Spleen (tissue), 11 donors: ENCODE data around the gene FANCL. TPM values are rescaled to one million over a fixed set of nuclear protein-coding genes. Genes with fewer than 3 reads are reported as not detected.
"Not testable (repeated sequence)": the region's sequence is repeated elsewhere in the genome, so short reads cannot be mapped to it uniquely, and the experiment has no call there.

ENCODE experiments used
- DNase-seq: peaks from one replicate; pipeline ENCODE4 v3.0.0-alpha.2; 2020
- H3K27ac ChIP-seq, 8 donors: fragments of 200-600 bp; sonication (generic) in 7 of 8; 1 replicate in 4 of 8; 2 replicates in 4 of 8; pipeline versions ENCODE4 v1.5.0 to v1.8.0; 2016 to 2021; ENCODE audit warnings: inconsistent platforms in 4 of 8, mild to moderate bottlenecking in 4 of 8, moderate library complexity in 1 of 8
- H3K27me3 ChIP-seq, 7 donors: fragments of 200-600 bp; sonication (generic) in 6 of 7; replicated peaks in 1 of 7; 1 replicate in 4 of 7; 2 replicates in 3 of 7; pipeline versions ENCODE4 v1.5.0 to v1.8.0; 2016 to 2021; ENCODE audit warnings: inconsistent platforms in 3 of 7, mild to moderate bottlenecking in 1 of 7
- H3K36me3 ChIP-seq, 6 donors: fragments of 200-600 bp; sonication (generic) in 5 of 6; 1 replicate in 4 of 6; 2 replicates in 2 of 6; pipeline versions ENCODE4 v1.5.0 to v1.8.0; 2016 to 2021; ENCODE audit warnings: inconsistent platforms in 2 of 6
- H3K4me1 ChIP-seq, 6 donors: fragments of 200-600 bp; sonication (generic) in 5 of 6; 1 replicate in 3 of 6; 2 replicates in 3 of 6; pipeline versions ENCODE4 v1.5.0 to v1.8.0; 2016 to 2021; ENCODE audit warnings: inconsistent platforms in 3 of 6
- H3K4me3 ChIP-seq, 8 donors: fragments of 200-600 bp; sonication (generic) in 7 of 8; 1 replicate in 4 of 8; 2 replicates in 4 of 8; pipeline versions ENCODE4 v1.5.0 to v1.8.0; 2016 to 2021; ENCODE audit warnings: inconsistent platforms in 4 of 8, mild to moderate bottlenecking in 4 of 8, moderate library complexity in 2 of 8
- H3K9me3 ChIP-seq, 8 donors: fragments of 200-600 bp; sonication (generic) in 7 of 8; 1 replicate in 4 of 8; 2 replicates in 4 of 8; pipeline versions ENCODE4 v1.5.0 to v1.8.0; 2016 to 2021; ENCODE audit warnings: inconsistent platforms in 4 of 8
- CTCF ChIP-seq, 11 experiments: fragments of 200-600 bp in 7 of 11; fragments of 450-650 bp in 4 of 11; sonication (generic) in 4 of 11; IDR thresholded peaks in 8 of 11; conservative IDR thresholded peaks in 3 of 11; 1 replicate in 7 of 11; 2 replicates in 4 of 11; pipeline versions ENCODE4 v1.4.0 to v1.8.0; 2016 to 2021; ENCODE audit warnings: antibody characterized with exemption in 11 of 11, inconsistent platforms in 4 of 11, mild to moderate bottlenecking in 1 of 11
- POLR2A ChIP-seq, 3 donors: fragments of 450-650 bp; IDR thresholded peaks; one replicate each; pipeline ENCODE4 v1.5.1; 2017; ENCODE audit warnings: antibody characterized with exemption in 3 of 3, mild to moderate bottlenecking in 1 of 3
- POLR2AphosphoS5 ChIP-seq, 3 donors: sonication (generic); formaldehyde crosslinking; IDR thresholded peaks; one replicate each; pipeline ENCODE4 v1.5.1; 2017; ENCODE audit warnings: antibody characterized with exemption in 3 of 3
- WGBS, 5 donors: extraction: QIAGEN DNeasy Blood & Tissue Kit in 3 of 5; methylation state at CpG; one replicate each; pipeline versions ENCODE4 v1.1.5 to v1.1.7; 2013 to 2018; 5-methylcytosine and 5-hydroxymethylcytosine counted together
- intact Hi-C: fragments of 100-400 bp; cut with DNase I; formaldehyde crosslinking; loops from one replicate; pipeline ENCODE4 v1.15.0; 2023; ENCODE audit warnings: low total_unique reads
- polyA plus RNA-seq, 3 donors: library from polyadenylated mRNA; stranded (reverse); fragments of 200-250 nt; gene quantifications; one replicate each; pipeline ENCODE4 v1.2.1, GENCODE V29; 2013
- total RNA-seq, 7 donors: library from RNA; depleted of rRNA in 3 of 7; stranded (reverse); fragments of >200 nt in 3 of 7; fragmentation: NEBNext Ultra II Directional in 4 of 7; extraction: Animal tissue kit (Norgen Biotek cat#: 25700) in 4 of 7; gene quantifications; one replicate each; pipeline versions ENCODE4 v1.1.0 to v1.2.1, GENCODE V29; 2016 to 2021
- donor health status: healthy with polysubstance abuse.
- donor health status: DM: no; HTN: no; CAD: no; lungs with moderate emphysema.
- donor health status: DM: no; HTN: no; CAD: no.
- donor health status: Bipolar disorder and iron deficiency.
- donor health status: healthy.
- donor health status: DM: no; HTN: no; CAD: no.
- donor health status: DM: yes; HTN: yes; CAD: no.

The FANCL gene
- total and polyA plus RNA-seq, 10 donors = 15.7 to 50.7 (median 31.6) TPM

- H3K27ac ChIP-seq = no peak overlapping the region
- 93 to 100% (median 97%) methylated on average over 6 to 7 of the region's 7 CpGs for WGBS, 5 donors
- no peaks in the 10 kb centered on the region for H3K27me3 ChIP-seq
- DNase-seq = no peak
- peaks cover 0 to 12% (median 0%) of the 10 kb centered on the region in 8 donors for H3K9me3 ChIP-seq
- intact Hi-C loops = no loop called here
- H3K4me1 ChIP-seq = no peaks in the 10 kb centered on the region
- no peak overlapping the region for H3K4me3 ChIP-seq
- H3K36me3 ChIP-seq = peaks cover 0 to 63% (median 25%) of the 10 kb centered on the region in 6 donors
- TF ChIP-seq POLR2A (IDR thresholded peaks at IDR 0.05) = no peak
- no peak for TF ChIP-seq CTCF (IDR thresholded peaks at IDR 0.05 in 8 of 11, conservative IDR thresholded peaks at IDR 0.05 in 3 of 11)
- TF ChIP-seq POLR2AphosphoS5 (IDR thresholded peaks at IDR 0.05) = no peak
Measured at GRCh38 chr2:58155160-58155778, 85.9 kb downstream of the FANCL start.

- Histone ChIP-seq H3K36me3 (peaks cover 0 to 56% (median 2%) of the 10 kb centered on the region in 6 donors), H3K4me3 (no peak overlapping the region), H3K27me3 (no peaks in the 10 kb centered on the region), H3K9me3 (no peaks in the 10 kb centered on the region), H3K4me1 (no peaks in the 10 kb centered on the region), H3K27ac (no peak overlapping the region)
- WGBS, 5 donors = 76 to 94% (median 89%) methylated on average over 1 of the region's 1 CpG
- intact Hi-C loops = no loop called here
- no peak for DNase-seq
- no peak for TF ChIP-seq POLR2AphosphoS5 (IDR thresholded peaks at IDR 0.05)
- no peak for TF ChIP-seq POLR2A (IDR thresholded peaks at IDR 0.05)
- TF ChIP-seq CTCF (IDR thresholded peaks at IDR 0.05 in 8 of 11, conservative IDR thresholded peaks at IDR 0.05 in 3 of 11) = no peak
Measured at GRCh38 chr2:58146707-58147106, 94.4 kb downstream of the FANCL start.

GRCh38 chr2:58145769-58146168 lies 95.4 kb downstream of the FANCL start:
- H3K4me1 ChIP-seq, DNase-seq, H3K4me3 ChIP-seq, H3K27me3 ChIP-seq, intact Hi-C loops, H3K9me3 ChIP-seq, H3K27ac ChIP-seq: not testable (repeated sequence)
- WGBS, 5 donors = 97 to 100% (median 98%) methylated on average over 6 of the region's 6 CpGs
- peaks cover 0 to 61% (median 2%) of the 10 kb centered on the region in 6 donors for H3K36me3 ChIP-seq

GRCh38 chr2:58140508-58141072 lies 100.5 kb downstream of the FANCL start:
- no peak overlapping the region for H3K27ac ChIP-seq
- no peaks in the 10 kb centered on the region for H3K9me3 ChIP-seq
- 82 to 96% (median 92%) methylated on average over 3 of the region's 3 CpGs for WGBS, 5 donors
- DNase-seq = no peak
- no peaks in the 10 kb centered on the region for H3K4me1 ChIP-seq
- no peak overlapping the region for H3K4me3 ChIP-seq
- peaks cover 0 to 59% (median 0%) of the 10 kb centered on the region in 6 donors for H3K36me3 ChIP-seq
- intact Hi-C loops = no loop called here
- no peak for TF ChIP-seq POLR2AphosphoS5 (IDR thresholded peaks at IDR 0.05)
- TF ChIP-seq CTCF (IDR thresholded peaks at IDR 0.05 in 8 of 11, conservative IDR thresholded peaks at IDR 0.05 in 3 of 11) = no peak
- TF ChIP-seq POLR2A (IDR thresholded peaks at IDR 0.05) = no peak
- no peaks in the 10 kb centered on the region for H3K27me3 ChIP-seq
